Measurements from ENCODE around the gene NPIPA1.
A peak's percentile ranks its signal among the peaks of the same experiment; 100 is the strongest.
"Not testable (repeated sequence)": the region's sequence is repeated elsewhere in the genome, so short reads cannot be mapped to it uniquely, and the experiment has no call there.

Gene NPIPA1

GRCh38 chr16:14937143-14937542 lies at the start of gene NPIPA1:
Gene NPIPA1, plus strand, starts transcription at chr16:14937443. Its CDS starts 0 bp downstream, at chr16:14937443.
- DNase-seq = not testable (repeated sequence)

GRCh38 chr16:14892111-14892510 lies 45.1 kb upstream of the NPIPA1 start:
- not testable (repeated sequence) for DNase-seq

- DNase-seq = not testable (repeated sequence)
Measured at GRCh38 chr16:14895382-14895781, 41.9 kb upstream of the NPIPA1 start.

- not testable (repeated sequence) for DNase-seq
Measured at GRCh38 chr16:14896023-14896422, 41.2 kb upstream of the NPIPA1 start.

- not testable (repeated sequence) for DNase-seq
Measured at GRCh38 chr16:14897006-14897664, 40.1 kb upstream of the NPIPA1 start.

GRCh38 chr16:14898162-14898561 lies 39.1 kb upstream of the NPIPA1 start:
- DNase-seq = not testable (repeated sequence)

GRCh38 chr16:14903191-14903957 lies 33.9 kb upstream of the NPIPA1 start:
- not testable (repeated sequence) for DNase-seq

GRCh38 chr16:14909744-14910143 lies 27.5 kb upstream of the NPIPA1 start:
- DNase-seq = not testable (repeated sequence)

- DNase-seq = not testable (repeated sequence)
Measured at GRCh38 chr16:14910833-14911629, 26.2 kb upstream of the NPIPA1 start.

- DNase-seq = peak; percentile 83
Measured at GRCh38 chr16:14911954-14912353, 25.3 kb upstream of the NPIPA1 start.

- DNase-seq = not testable (repeated sequence)
Measured at GRCh38 chr16:14912588-14912987, 24.7 kb upstream of the NPIPA1 start.

GRCh38 chr16:14918504-14918903 lies 18.7 kb upstream of the NPIPA1 start:
- DNase-seq = not testable (repeated sequence)

GRCh38 chr16:14919837-14920600 lies 17.2 kb upstream of the NPIPA1 start:
- not testable (repeated sequence) for DNase-seq

- DNase-seq = not testable (repeated sequence)
Measured at GRCh38 chr16:14922285-14922684, 15.0 kb upstream of the NPIPA1 start.

- DNase-seq = not testable (repeated sequence)
Measured at GRCh38 chr16:14922968-14923367, 14.3 kb upstream of the NPIPA1 start.

- not testable (repeated sequence) for DNase-seq
Measured at GRCh38 chr16:14923394-14924088, 13.7 kb upstream of the NPIPA1 start.

GRCh38 chr16:14924359-14924758 lies 12.9 kb upstream of the NPIPA1 start:
- DNase-seq = not testable (repeated sequence)

- DNase-seq = not testable (repeated sequence)
Measured at GRCh38 chr16:14924982-14925381, 12.3 kb upstream of the NPIPA1 start.

- peak; percentile 62 for DNase-seq
Measured at GRCh38 chr16:14928064-14928714, 9.1 kb upstream of the NPIPA1 start.

GRCh38 chr16:14929176-14929575 lies 8.1 kb upstream of the NPIPA1 start:
- peak; percentile 17 for DNase-seq

GRCh38 chr16:14930246-14930645 lies 7.0 kb upstream of the NPIPA1 start:
- DNase-seq = not testable (repeated sequence)

All from activated effector memory CD4-positive, alpha-beta T cell treated with anti-CD3 and anti-CD28 coated beads, Interleukin-2, amount 50 U/mL, for 16 hours (primary cell).